ENCODE data around the gene PTPRE.

DNA sequence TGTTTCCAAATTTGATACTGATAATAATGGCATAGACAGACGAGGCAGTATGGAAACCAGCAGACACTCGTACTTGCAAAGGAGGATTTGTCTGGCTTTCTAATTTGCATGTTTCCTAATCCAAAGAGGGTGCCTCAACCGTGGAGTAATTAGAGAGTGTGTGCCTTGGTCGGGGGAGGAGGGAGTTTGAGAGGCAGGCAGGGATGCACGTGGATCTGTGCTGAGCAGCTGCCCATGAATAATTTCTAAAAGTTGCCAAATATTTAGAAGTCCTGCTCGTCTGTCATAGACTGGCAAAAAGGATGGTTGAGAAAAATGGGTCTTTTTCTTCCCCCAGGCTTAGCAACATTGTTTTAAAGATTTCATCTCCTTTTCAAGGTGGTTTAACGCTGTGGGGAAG, 69.4 kb downstream of the PTPRE start:
- TF ChIP-seq GATA3 (IDR thresholded peaks at IDR 0.05; ENCODE audit: low read depth, low read length) (no peak), GATA2 (IDR thresholded peaks at IDR 0.05; ENCODE audit: low read depth, low read length) (no peak)

All from SH-SY5Y (cell line).